Cerebellar nuclear complex (tissue), 1 donor: ENCODE results near the gene NUTM2A.
"Not testable (repeated sequence)": the region's sequence is repeated elsewhere in the genome, so short reads cannot be mapped to it uniquely, and the experiment has no call there.

Experiments
- DNase-seq, 2 experiments: peaks; one replicate each; lab custom pipeline; 2025; lab: John Stamatoyannopoulos, UW

The NUTM2A gene

GRCh38 chr10:87248818-87249353 is 23.6 kb downstream of the NUTM2A start:
- not testable (repeated sequence) for DNase-seq

DNA sequence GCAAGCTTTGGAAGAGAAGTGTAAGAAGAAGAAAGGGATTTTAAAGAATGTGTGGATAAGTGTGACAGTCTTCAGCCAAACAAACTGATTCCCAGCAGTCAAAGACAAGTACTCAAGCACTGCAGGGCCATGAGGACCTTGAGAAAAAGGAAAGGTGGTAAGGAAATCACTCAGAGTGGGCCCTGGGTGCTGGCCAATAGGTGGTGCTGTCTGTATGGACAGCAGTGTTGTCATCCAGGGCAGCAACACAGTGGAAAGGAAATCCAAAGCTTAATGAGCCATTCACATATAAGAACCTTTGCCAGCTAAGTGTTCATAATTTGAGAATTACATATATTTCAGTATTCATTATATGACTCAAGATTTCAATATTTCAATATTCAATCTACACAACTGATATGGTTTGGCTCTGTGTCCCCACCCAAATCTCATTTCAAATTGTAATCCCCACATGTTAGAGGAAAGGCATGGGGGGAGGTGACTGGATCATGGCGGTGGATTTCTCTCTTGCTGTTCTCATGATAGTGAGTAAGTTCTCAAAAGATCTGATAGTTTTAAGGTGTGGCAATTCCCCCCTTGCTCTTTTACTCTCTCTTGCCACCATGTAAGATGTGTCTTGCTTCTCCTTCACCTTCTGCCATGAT is 55.6 kb downstream of the NUTM2A start:
- DNase-seq: not testable (repeated sequence)
